PFSK-1 (cell line): ENCODE data around the gene SLC39A8.

ENCODE experiments used
- FOXP2 ChIP-seq: optimal IDR thresholded peaks from 2 replicates; pipeline ENCODE3; 2011; ENCODE audit warnings: borderline replicate concordance, control low read depth, inconsistent platforms; ENCODE audit not compliant: insufficient read depth; ENCODE audit errors: extremely low read length, extremely low read depth
- POLR2AphosphoS5 ChIP-seq: IDR thresholded peaks from 2 replicates; pipeline ENCODE4 v1.6.1; 2012; ENCODE audit warnings: low read depth, mild to moderate bottlenecking, control low read depth, low read length, moderate library complexity
- SIN3A ChIP-seq: IDR thresholded peaks from 2 replicates; pipeline ENCODE4 v1.6.1; 2012; ENCODE audit warnings: mild to moderate bottlenecking, low read length, moderate library complexity, borderline replicate concordance; ENCODE audit not compliant: insufficient read depth
- TAF1 ChIP-seq: IDR thresholded peaks from 2 replicates; pipeline ENCODE4 v1.6.1; 2012; ENCODE audit warnings: low read length, control low read depth, borderline replicate concordance; ENCODE audit not compliant: insufficient read depth
- TF ChIP-seq, protein P1 (sequence below), 2 experiments: IDR thresholded peaks; 2 replicates each; pipeline versions ENCODE4 v1.6.1 to v1.8.0; 2011 to 2012; ENCODE audit warnings: low read depth in 2 of 2, low read length in 2 of 2, control low read depth in 1 of 2, inconsistent platforms in 1 of 2, mild to moderate bottlenecking in 1 of 2, moderate library complexity in 1 of 2; ENCODE audit not compliant: insufficient read depth in 1 of 2

DNA sequence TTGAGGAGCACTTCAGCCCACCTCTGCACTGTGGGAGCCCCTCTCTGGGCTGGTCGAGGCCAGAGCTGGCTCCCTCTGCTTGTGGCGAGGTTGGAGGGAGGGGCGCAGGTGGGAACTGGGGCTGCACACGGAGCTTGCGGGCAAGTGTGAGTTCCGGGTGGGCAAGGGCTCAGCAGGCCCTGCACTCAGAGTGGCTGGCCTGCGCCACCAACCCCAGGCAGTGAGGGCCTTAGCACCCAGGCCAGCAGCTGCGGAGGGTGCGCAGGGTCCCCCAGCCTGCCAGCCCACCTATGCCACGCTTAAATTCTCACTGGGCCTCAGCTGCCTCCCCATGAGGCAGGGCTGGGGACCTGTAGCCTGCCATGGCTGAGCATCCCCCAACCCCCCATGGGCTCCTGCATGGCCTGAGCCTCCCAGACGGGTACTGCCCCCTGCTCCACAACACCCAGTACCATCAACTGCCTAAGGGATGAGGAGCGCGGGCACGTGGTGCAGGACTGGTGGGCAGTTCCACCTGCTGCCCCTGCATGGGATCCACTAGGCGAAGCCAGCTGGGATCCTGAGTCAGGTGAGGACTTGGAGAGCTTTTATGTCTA, 110.9 kb downstream of the SLC39A8 start:
- TF ChIP-seq POLR2AphosphoS5, result no peak
- TF ChIP-seq SIN3A, result no peak
- TF ChIP-seq, protein P1, sequence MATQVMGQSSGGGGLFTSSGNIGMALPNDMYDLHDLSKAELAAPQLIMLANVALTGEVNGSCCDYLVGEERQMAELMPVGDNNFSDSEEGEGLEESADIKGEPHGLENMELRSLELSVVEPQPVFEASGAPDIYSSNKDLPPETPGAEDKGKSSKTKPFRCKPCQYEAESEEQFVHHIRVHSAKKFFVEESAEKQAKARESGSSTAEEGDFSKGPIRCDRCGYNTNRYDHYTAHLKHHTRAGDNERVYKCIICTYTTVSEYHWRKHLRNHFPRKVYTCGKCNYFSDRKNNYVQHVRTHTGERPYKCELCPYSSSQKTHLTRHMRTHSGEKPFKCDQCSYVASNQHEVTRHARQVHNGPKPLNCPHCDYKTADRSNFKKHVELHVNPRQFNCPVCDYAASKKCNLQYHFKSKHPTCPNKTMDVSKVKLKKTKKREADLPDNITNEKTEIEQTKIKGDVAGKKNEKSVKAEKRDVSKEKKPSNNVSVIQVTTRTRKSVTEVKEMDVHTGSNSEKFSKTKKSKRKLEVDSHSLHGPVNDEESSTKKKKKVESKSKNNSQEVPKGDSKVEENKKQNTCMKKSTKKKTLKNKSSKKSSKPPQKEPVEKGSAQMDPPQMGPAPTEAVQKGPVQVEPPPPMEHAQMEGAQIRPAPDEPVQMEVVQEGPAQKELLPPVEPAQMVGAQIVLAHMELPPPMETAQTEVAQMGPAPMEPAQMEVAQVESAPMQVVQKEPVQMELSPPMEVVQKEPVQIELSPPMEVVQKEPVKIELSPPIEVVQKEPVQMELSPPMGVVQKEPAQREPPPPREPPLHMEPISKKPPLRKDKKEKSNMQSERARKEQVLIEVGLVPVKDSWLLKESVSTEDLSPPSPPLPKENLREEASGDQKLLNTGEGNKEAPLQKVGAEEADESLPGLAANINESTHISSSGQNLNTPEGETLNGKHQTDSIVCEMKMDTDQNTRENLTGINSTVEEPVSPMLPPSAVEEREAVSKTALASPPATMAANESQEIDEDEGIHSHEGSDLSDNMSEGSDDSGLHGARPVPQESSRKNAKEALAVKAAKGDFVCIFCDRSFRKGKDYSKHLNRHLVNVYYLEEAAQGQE (IDR thresholded peaks at IDR 0.05; ENCODE audit: insufficient read depth in 1 of 2, low read depth in 2 of 2, low read length in 2 of 2), result no peak
- TF ChIP-seq TAF1, result no peak
- no peak for TF ChIP-seq FOXP2
